Neural cell (in vitro differentiated cells): Measurements from ENCODE around the gene NFIX.

Experiments used
- EZH2 ChIP-seq: fragments of 200-600, 300-800 bp; shearing (Covaris generic), sonication (generic); IDR thresholded peaks from 2 replicates; pipeline ENCODE4 v1.6.1; 2014; ENCODE audit warnings: antibody characterized with exemption, low read length, borderline replicate concordance, mild to moderate bottlenecking; ENCODE audit not compliant: insufficient read depth, poor library complexity, severe bottlenecking
- POLR2AphosphoS5 ChIP-seq: IDR thresholded peaks from 2 replicates; pipeline ENCODE4 v1.6.1; 2012
- TF ChIP-seq, protein P1 (sequence below): fragments of 450-650 bp; IDR thresholded peaks from 2 replicates; pipeline ENCODE4 v1.5.1; 2014; ENCODE audit warnings: antibody characterized with exemption, mild to moderate bottlenecking, moderate library complexity; ENCODE audit not compliant: poor library complexity, severe bottlenecking

DNA sequence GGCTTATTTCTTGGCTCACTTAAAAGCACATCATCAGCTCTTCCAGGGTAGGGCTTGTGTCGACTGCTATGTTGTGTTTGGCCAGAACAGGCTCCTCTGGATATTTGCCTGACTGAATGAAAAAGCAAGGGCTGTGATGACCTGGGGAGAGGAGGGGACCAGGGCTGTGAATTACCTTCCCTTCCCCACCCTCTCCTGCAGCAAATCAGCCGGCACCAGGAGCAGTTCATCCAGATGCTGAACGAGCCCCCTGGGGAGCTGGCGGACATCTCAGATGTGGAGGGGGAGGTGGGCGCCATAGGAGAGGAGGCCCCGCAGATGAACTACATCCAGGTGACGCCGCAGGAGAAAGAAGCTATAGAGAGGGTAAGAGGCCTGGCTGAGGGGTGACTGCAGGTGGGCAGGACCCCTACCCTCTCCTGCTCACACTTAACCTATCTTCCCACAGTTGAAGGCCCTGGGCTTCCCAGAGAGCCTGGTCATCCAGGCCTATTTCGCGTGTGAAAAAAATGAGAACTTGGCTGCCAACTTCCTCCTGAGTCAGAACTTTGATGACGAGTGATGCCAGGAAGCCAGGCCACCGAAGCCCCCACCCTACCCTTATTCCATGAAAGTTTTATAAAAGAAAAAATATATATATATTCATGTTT, 42.7 kb upstream of the NFIX start:
- no peak for TF ChIP-seq POLR2AphosphoS5
- TF ChIP-seq, protein P1, sequence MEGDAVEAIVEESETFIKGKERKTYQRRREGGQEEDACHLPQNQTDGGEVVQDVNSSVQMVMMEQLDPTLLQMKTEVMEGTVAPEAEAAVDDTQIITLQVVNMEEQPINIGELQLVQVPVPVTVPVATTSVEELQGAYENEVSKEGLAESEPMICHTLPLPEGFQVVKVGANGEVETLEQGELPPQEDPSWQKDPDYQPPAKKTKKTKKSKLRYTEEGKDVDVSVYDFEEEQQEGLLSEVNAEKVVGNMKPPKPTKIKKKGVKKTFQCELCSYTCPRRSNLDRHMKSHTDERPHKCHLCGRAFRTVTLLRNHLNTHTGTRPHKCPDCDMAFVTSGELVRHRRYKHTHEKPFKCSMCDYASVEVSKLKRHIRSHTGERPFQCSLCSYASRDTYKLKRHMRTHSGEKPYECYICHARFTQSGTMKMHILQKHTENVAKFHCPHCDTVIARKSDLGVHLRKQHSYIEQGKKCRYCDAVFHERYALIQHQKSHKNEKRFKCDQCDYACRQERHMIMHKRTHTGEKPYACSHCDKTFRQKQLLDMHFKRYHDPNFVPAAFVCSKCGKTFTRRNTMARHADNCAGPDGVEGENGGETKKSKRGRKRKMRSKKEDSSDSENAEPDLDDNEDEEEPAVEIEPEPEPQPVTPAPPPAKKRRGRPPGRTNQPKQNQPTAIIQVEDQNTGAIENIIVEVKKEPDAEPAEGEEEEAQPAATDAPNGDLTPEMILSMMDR = no peak
- no peak for TF ChIP-seq EZH2
